ENCODE results near the gene SARM1. TPM values are rescaled to one million over a fixed set of nuclear protein-coding genes. Genes with fewer than 3 reads are reported as not detected.

Gene SARM1
- polyA plus RNA-seq, 5 donors, result 8.5 to 13.4 (median 12.0) TPM

DNA sequence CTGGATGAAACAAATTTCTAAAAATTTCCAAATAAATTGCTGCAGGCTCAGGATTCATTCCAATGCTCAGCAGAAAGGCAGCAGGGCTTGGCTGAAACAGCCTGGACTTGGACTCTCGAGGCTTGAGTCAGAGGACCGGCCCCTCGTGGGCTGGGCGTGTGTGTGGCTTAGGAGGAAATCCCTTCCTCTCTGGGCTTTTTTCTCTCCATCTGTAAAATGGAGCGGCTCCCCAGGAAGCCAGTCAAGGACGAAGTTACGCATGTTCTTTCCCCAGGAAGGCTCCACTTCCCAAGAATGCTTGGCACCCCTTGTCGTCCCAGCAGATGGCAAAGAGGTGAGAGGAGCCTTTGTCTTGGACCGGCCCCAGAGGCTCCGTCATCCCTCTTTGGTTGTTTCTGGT is 21.0 kb downstream of the SARM1 start:
- no peak for DNase-seq

DNA sequence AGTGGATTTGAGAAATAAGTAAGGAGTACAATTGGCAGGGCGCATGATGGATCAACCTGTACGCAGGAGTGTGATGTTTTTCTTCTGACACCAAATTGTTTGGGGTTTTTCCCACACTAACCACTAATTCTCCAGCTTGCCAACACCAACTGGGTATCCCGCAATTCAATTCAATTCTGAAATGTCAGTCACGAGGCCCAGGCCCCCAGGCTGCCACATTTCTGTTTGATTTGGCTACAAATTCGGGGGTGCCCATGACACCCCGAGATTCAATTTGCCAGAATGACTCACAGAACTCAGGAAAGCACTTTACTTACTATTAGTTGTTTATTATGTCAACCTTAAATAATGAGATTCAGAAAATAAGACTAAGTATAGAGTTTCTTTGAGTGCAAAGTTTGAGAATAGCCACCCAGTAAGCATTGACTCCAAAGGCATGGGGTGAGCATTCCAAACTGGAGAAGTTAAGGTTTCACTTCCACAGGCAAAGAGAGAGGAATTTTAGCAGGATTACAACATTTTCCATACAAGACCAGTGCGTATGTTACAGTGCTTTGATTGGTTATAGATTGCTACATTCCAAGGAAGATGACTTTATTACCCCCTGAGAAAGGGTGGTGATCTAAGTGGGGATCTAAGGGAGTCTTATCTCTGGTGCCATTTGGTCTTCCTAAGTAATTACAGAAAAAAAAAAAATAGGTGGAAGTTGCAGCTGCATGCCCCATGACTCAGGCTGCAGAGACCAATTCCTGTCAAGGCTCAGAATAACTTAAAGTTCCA is 23.0 kb downstream of the SARM1 start:
- DNase-seq, result no peak

DNA sequence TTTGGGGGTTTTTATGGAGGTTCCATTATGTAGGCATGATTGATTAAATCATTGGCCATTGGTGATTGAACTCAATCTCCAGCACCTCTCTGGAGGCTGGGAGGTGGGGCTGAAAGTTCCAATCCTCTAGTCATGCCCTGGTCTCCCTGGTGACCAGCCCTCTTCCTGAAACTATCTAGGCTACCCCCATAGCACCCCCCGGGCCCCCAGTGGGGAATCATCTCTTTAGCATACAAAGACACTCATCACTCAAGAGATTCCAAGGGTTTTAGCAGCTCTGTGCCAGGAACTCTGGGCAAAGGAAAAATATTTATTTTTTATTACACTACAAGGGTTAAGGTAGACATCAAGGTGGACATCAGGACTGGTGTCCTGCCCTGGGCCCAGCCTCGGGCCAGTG is 23.9 kb downstream of the SARM1 start:
- DNase-seq, result no peak

DNA sequence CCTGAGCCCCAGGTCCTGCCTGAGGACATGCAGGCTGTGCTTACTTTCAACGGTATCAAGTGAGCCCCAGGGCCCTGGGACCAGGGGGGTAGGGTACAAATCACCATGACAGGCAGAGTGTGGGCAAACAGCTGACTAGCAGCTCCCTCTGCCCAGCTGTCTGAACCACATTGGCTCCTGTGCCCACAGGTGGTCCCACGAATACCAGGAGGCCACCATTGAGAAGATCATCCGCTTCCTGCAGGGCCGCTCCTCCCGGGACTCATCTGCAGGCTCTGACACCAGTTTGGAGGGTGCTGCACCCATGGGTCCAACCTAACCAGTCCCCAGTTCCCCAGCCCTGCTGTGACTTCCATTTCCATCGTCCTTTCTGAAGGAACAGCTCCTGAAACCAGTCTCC is 24.5 kb downstream of the SARM1 start:
- DNase-seq, result no peak

DNA sequence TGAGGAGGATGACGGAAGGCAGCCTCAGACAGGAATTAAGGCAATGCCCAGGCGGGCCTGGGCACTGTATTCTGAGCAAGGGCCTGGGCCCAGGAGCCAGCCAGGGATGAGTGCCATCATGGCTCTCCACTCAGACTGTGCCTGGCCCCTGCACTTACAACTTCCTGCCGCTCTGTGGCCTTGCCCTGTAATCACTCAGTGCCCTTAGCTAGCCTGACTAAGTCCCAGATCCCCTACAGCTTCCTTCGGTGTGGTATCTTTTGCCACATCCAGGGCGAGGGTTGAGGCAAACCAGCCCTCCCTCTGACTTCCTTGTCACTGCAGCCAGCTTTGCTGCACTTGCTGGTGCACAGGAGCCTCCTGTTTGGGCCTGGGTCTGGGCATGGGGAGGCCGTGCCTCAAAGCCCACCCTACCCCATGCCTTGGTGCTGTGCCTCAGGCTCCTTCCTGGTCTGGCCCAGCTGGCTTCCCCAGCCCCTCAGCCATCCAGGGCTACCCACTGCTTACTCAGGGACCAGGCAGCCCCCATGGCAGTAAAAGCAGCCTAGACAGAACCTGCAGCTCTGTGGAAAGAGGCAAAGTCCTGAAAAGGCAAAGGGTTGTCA is 25.2 kb downstream of the SARM1 start:
- no peak for DNase-seq

DNA sequence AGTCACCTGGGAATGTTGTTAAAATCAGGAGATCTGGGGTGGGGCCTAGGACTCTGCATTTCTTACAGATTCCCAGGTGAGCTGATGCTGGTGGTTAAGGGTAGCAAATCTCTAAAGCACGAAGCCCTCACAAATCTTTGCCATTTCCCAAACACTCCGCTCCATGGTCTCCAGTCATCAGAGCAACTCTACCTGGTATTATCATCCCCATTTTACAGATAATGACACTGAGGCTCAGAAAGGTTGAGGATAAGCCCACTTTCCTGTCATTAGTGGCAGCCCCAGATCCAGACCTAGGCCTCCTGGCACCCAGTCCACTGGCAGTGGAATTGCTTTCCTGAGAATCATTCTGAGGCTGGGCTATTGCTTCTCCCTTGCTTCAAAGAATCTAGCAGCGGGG is 25.8 kb downstream of the SARM1 start:
- DNase-seq, result no peak

DNA sequence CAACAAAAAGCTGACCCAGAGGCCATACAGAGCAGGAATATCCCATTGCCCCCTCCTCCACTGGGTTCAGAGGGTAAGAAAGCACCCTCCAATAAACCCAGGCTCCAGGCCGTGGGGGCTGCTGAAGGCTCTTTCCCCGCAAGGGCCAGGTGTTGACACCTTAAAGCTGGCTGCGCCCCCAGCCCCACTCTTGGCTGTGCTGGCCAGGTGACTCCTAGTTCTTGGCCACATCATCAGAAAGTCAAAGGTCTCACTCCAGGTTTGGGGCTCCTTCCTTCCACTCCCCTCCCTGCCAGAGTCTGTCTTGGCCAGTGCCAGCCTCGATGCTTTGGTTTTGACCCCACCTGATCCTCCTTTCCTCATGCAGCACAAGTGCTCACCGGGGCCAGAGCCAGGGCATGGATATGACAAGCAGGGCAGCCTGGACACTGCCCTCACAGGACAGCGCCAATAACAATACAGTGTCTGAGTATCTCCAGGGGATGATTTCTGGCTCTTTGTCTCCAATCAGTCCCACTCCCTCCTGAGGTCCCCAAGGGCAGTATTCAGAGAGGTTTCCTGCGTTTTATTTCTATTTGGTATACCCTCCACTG is 26.3 kb downstream of the SARM1 start:
- DNase-seq, result no peak

DNA sequence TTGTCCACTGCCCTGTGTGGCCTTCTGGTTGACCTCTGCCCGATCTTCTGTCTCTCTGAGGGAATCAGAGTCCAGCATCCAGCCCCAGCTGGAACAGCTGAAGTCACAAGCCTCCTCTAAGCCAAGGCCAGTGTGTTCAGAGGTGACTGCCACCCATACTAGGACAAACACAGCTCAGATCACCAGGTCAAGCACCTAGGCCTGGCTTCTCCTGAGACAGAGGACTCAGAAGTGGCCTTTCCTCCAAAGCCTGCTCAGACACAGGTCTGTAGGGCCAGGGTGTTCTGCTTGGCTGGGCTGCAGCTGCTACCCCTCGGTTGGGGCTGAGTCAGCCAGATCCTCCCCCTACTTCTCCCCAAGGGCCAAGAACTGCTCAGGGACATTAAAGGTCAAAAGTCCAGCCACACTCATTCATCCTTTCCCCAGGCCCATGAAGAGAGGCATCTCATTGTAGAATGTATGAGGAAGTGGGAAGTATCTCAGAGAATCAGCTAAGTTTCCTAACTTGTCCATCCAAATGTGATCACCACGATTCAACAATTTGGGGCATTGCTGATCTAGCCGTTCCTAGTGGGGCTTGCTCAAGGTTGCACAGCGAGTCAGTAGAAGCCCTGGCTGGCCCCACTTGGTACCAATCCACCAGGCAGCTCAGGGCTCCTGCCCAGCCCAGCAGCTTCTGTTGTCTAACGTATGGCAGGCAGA is 26.9 kb downstream of the SARM1 start:
- DNase-seq, result no peak

DNA sequence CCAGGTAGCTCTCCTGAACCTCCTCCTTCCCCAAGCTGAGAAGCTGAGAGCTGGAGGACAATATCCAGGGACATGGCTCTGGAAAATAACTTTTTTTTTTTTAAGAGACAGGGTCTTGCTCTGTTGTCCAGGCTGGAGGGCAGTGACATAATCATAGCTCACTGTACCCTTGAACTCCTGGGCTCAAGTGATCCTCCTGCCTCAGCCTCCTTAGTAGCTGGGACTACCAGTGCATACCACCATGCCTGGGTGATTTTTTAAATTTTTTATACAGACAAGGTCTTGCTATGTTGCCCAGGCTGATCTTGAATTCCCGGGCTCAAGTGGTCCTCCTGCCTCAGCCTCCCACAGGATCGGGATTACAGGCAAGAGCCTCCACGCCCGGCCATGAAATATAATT is 28.3 kb downstream of the SARM1 start:
- no peak for DNase-seq

DNA sequence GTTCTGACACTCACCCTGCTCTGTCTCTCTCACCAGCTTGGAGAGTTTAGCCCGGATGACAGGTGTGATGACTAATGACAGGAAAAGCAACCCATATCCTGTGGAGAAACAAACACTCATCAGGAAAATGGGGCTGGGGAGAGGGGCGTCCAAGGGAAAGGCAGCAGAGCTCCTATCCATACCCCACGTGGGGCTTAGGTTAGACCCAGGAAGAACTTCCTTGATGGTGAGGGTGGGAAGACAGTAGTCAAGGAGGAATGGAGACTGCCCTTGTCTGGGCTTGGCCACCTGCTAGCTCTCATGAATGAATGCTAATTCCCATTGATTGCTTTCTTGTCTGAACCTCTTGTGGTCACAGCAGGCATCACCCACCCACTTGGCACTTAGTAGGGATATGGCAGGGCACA is 30.7 kb downstream of the SARM1 start:
- DNase-seq, result no peak

DNA sequence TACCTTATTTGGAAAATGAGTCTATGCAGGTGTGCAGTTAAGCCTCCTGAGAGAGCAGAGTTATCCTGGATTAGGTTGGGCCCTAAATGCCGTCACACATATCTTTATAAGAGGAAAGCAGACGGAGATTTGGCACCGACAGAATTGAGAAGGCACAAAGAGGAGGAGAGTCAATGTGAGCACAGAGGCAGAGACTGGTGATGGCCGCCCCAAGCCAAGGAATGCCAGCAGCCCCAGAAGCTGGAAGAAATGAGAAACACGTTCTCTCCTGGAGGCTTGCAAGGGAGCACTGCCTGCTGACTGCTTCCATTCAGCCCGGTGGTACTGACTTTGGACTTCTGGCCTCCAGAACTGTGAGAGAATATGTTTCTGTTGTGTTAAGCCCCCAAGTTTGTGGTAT is 31.4 kb downstream of the SARM1 start:
- DNase-seq, result no peak

DNA sequence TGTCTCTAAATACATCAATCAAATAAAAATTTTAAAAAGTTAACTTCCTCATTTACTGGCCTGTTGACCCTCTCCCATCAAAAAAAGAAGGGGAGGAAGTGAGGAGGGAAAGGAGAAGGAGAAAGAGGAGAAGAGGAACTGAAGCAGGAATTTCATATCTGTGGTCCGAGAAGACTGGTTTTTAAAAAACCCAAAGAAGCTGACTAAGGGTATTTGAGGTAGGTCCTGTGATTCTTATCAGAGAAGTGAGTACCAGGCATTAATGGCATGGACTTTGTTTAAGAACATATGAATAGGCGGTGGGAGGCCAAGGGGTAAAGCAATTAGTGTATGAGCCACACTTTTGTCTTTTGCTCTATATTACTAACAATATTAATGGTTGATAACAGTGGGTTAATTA is 32.5 kb downstream of the SARM1 start:
- DNase-seq, result no peak

DNA sequence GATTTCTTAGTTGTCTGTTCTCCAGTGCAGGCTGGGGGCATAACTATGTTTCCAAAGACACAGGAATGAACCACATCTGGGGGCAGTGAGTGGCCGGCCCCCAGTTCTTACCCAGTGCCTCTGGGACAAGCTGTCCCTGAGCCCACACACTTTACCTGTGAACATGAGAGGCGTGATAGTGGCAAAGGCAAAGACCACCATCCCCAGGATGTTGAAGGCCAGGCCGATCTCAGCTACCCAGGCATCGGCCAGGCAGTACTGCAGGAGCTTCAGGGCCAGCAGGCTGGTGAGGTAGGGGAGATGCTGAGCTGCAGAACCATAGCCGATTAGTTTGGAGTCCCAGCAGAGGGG is 32.9 kb downstream of the SARM1 start:
- DNase-seq, result no peak

DNA sequence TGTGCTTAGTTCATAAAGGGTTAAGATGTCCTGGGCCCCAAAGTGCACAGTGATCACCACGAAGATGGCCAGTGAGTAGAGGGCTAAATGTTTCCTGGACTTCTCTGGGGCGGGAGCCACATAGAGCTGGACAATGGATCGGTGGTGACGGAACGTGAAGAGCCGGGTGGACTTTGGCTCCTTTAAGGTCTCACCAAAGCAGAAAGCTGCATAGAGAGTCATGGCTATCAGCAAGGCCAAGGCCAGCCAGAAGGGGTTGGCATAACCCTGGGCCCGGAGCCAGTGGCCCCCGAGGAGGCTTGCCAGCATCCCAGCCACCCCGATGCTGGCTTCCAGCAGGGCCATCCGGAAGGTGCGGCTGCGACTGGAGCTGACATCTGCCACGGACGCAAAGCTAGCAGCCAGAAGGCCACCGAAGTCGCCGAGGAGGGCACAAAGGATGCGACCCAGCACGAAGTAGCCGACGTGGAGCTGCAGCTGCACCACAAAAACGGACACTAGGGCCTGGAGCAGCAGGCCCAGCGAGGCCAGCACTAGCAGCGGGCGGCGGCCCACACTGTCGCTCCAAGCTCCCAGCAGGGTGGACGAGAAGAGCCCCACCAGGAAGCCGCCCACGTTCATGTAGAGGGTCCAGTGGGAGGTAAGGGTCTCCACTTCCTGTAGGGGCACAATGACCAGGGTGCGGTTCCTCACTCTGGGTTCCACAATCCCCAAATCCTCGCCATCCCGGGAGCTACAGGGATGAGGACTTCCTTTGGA is 33.5 kb downstream of the SARM1 start:
- no peak for DNase-seq

DNA sequence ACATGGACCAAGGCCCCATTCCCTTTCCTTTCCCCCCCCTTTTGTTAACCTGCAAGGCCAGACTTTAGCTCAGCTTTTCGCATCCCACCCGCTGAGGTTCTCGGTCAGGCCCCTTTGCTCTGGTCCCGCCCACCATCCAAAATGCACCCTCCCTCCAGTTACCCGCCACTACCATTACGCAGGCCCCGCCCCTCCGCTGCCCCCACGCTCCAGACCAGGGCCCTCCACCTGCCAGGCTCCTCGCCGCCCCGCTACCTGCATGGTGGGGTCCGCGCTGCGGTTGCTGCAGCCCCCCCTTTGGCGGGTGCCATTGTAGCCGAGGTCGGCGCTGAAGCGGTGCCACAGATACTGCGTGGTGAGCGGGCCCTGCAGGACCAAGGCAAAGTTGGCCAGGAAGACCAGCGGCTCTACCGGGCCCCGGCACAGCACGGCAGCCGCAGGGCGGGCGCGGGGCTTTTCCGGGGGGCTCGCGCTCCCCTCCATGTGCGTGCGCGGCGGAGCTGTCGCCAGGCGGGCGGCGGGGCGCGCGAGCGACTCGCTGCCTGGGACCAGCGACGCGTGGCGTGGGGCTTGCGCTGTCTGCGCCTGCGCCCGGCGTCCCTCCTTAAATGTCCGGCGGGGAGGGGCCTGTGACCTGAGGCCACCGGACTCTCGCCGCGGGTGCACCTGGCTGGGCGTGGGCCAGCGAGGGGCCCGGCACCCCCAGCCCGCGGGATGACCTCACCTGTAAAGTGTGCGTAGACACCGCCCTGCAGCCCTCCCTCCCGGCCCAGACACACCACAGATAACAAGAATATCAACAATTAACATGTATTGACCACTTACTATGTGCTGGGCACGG is 34.4 kb downstream of the SARM1 start, which contains the start of gene SLC46A1:
Gene SLC46A1, minus strand, starts transcription at position 581 of the 841 bp plus-strand sequence. Its CDS starts 98 bp downstream, at position 483.
- DNase-seq, result peak in 1 of 2 donors; percentile 41

DNA sequence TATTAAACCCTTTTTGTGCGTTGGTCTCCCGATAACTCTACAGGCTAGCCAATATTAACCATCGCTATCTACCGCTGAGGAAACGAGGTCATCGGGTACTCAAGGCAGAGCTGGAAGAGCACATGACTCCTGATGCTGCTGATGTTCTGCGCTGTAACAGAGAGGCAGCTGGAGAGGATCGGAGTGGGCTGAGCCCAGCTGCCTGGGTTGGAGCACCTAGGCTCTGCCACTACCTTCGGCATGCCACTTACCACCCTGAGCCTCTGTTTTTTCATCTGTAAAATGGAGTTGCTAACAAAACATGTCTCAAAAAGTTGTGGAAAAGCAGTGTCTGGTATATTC is 35.0 kb downstream of the SARM1 start:
- DNase-seq, result no peak

DNA sequence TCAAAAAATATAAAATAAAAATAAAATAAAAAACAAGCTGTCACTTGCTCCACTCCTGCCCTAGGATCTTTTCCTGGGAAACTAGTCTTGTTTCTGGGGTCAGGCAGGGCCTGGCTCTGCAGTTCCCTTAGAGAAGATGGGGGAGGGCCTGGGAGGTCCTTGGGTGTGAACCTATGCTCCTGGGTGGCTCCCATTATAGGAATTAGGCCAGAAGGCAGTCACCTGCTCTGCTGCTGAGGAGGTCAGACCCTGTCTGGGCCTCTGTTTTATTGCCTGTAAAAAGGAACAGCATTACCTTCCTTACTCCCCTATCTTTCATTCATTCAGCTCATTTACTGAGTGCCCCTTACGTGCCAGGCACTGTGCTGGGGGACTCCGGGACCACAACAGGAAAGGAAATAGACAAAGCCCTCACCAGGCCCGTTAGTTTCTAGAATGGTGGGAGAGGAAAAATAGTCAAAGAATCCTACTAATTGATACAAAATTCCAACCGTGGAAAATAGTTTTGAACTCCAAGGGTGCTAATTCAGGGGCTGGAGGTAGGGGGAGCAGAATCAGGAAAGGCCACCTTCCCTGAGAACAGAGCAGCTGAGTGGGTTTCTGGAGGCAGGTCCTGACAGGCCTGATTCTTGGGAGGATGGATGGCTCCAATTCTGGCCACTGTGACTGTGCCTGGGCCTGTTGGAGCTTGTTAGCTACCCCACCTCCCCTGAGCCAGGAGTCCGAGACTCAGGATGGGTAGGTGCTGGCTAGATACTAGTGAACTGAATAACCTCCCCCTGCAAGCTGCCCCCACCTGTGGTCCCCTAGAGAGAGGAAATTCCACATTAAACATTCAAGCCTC is 35.9 kb downstream of the SARM1 start:
- no peak for DNase-seq

DNA sequence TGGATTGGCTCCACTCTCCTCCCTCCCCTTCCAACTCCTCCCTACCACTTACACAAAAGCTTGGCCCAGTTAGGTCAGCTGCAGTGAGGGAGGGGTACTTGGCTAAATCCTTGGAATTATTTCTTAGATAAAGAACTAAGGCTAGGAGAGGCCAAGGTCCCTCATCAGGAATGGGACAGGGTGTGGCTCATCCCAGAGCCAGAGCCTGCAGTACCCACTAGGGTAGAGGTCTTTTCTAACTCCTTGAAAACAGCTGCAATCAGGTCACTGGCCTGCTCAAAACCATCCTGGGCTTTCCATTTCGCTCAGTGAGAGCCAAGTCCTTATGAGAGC is 36.4 kb downstream of the SARM1 start:
- DNase-seq, result no peak

DNA sequence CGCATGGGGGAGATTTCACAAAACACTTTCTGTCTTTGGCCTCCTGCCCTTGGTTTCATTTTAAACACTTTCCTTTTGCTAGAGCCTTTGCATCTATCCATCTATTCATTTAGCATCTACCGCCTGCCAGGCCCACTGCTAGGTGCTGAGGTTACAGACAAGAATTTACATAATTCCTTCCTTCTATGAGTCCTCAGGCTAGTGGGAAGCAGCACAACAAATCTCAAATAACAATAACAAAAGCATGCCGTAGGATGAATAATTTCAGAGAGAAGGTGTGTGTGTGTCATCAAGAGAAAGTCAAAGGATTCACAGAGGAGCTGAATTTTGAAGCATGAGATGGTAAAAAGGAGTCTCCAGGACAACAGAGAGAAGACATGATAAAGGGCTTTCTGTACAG is 40.6 kb downstream of the SARM1 start:
- no peak for DNase-seq

DNA sequence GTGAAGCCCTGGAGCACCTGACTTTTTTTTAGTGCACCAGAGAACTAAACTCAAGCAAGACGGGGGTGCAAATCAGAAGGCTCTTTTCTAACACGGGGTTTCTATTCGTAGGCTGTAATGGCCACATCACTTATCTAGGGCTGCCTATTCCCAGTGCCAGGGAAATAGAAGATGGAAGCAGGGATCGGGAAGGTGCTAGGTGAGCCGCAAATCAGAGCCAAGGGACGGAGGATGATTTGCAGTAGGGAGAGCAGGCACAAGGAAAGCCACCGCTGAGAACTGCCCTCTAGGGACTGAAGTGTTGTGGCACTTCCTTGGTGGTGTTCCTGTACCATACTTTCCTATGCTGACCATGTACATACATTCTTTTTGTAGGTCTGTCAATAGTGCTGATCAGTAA is 42.3 kb downstream of the SARM1 start:
- DNase-seq, result no peak

Data from right lung (tissue), 5 donors.